Measurements from ENCODE around the gene ABLIM1. TPM values are rescaled to one million over a fixed set of nuclear protein-coding genes. Genes with fewer than 3 reads are reported as not detected.

The ABLIM1 gene
- total and polyA plus RNA-seq, 2 experiments from 2014 or later: 21.9 to 45.1 TPM

DNA sequence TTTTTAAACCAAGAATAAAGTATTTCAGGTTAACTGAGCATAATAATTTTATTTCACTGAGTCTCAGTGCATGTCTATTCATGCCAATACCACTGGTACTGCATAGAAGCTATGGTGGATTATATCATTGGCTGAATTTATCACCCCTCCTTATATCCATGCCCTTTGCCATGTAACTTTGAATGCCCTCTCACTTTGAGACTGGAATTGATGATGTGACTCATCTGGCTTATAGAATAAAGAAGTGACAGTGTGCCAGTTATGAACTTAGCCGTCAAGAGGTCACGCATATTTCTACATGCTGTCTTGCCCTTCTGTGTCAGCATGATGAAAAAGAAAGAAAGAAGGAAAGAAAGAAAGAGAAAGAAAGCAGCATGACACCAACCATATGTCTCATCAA, 20.7 kb upstream of the ABLIM1 start:
- Histone ChIP-seq H2AFZ (no peak overlapping the region), H3K9me2 (ENCODE audit: insufficient read depth) (0 out of 2 replicates have a peak, but pooled peaks cover 3% of the 10 kb centered on the region), H3K27ac (ENCODE audit: low read depth) (no peak overlapping the region), H3K36me3 (ENCODE audit: insufficient read depth) (no peaks in the 10 kb centered on the region), H3K27me3 (ENCODE audit: insufficient read depth) (no peaks in the 10 kb centered on the region), H3F3A (replicated peaks; ENCODE audit: low read depth) (no peaks in the 10 kb centered on the region), H3K4me3 (no peak overlapping the region), H3K4me1 (ENCODE audit: insufficient read depth) (no peaks in the 10 kb centered on the region), H3K79me2 (replicated peaks; ENCODE audit: insufficient read depth) (no peaks in the 10 kb centered on the region), H3K4me2 (no peak overlapping the region), H4K20me1 (replicated peaks; ENCODE audit: insufficient read depth) (no peaks in the 10 kb centered on the region)
- Mint-ChIP-seq H3K27me3 (ENCODE audit: insufficient read depth, low read depth, poor library complexity) (no peaks in the 10 kb centered on the region), H3K4me3 (no peak overlapping the region), H3K9me3 (no peaks in the 10 kb centered on the region), H3K36me3 (ENCODE audit: low read depth) (no peaks in the 10 kb centered on the region), H3K27ac (no peak overlapping the region), H3K4me1 (peaks cover 9% of the 10 kb centered on the region)
- no peak for ATAC-seq
- no peak for DNase-seq (ENCODE audit: low spot score)
- no peak for TF ChIP-seq EZH2 (IDR thresholded peaks at IDR 0.05; ENCODE audit: low read depth, unreplicated experiment)
- TF ChIP-seq ZNF331 (CRISPR knock-in tag; IDR thresholded peaks at IDR 0.05; ENCODE audit: low read depth): no peak
- TF ChIP-seq JUNB (IDR thresholded peaks at IDR 0.05; ENCODE audit: unreplicated experiment): no peak
- TF ChIP-seq, protein P1, sequence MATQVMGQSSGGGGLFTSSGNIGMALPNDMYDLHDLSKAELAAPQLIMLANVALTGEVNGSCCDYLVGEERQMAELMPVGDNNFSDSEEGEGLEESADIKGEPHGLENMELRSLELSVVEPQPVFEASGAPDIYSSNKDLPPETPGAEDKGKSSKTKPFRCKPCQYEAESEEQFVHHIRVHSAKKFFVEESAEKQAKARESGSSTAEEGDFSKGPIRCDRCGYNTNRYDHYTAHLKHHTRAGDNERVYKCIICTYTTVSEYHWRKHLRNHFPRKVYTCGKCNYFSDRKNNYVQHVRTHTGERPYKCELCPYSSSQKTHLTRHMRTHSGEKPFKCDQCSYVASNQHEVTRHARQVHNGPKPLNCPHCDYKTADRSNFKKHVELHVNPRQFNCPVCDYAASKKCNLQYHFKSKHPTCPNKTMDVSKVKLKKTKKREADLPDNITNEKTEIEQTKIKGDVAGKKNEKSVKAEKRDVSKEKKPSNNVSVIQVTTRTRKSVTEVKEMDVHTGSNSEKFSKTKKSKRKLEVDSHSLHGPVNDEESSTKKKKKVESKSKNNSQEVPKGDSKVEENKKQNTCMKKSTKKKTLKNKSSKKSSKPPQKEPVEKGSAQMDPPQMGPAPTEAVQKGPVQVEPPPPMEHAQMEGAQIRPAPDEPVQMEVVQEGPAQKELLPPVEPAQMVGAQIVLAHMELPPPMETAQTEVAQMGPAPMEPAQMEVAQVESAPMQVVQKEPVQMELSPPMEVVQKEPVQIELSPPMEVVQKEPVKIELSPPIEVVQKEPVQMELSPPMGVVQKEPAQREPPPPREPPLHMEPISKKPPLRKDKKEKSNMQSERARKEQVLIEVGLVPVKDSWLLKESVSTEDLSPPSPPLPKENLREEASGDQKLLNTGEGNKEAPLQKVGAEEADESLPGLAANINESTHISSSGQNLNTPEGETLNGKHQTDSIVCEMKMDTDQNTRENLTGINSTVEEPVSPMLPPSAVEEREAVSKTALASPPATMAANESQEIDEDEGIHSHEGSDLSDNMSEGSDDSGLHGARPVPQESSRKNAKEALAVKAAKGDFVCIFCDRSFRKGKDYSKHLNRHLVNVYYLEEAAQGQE (IDR thresholded peaks at IDR 0.05; ENCODE audit: unreplicated experiment): no peak
- TF ChIP-seq ZNF114 (CRISPR knock-in tag; IDR thresholded peaks at IDR 0.05): no peak

DNA sequence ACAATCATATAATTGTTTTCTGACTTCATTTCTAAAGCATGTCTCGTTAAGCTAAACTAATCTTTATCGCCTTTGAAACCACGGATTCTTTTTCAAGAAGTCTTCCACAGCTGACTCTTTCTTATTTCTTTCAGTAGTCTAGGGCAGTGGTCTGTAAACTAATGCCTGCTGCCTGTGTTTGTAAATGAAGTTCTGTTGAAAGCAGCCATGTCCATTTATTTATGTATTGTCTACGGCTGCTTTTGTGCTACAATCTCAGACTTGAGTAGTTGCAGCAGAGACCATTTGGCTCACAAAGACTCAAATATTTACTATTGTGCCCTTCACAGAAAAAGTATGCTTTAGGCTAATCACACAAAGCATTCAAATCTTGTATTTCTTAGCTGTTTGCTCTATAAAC, 20.3 kb upstream of the ABLIM1 start:
- Histone ChIP-seq H3K4me2 (no peak overlapping the region), H3K27ac (ENCODE audit: low read depth) (no peak overlapping the region), H3K27me3 (ENCODE audit: insufficient read depth) (no peaks in the 10 kb centered on the region), H3K36me3 (ENCODE audit: insufficient read depth) (no peaks in the 10 kb centered on the region), H4K20me1 (replicated peaks; ENCODE audit: insufficient read depth) (no peaks in the 10 kb centered on the region), H3K4me1 (ENCODE audit: insufficient read depth) (no peaks in the 10 kb centered on the region), H3K9me2 (ENCODE audit: insufficient read depth) (0 out of 2 replicates have a peak, but pooled peaks cover 3% of the 10 kb centered on the region), H3F3A (replicated peaks; ENCODE audit: low read depth) (no peaks in the 10 kb centered on the region), H2AFZ (no peak overlapping the region), H3K79me2 (replicated peaks; ENCODE audit: insufficient read depth) (no peaks in the 10 kb centered on the region), H3K4me3 (no peak overlapping the region)
- no peaks in the 10 kb centered on the region for H3K9me3 Mint-ChIP-seq
- DNase-seq (ENCODE audit: low spot score): no peak
- peaks cover 8% of the 10 kb centered on the region for H3K4me1 Mint-ChIP-seq
- H3K36me3 Mint-ChIP-seq (ENCODE audit: low read depth): no peaks in the 10 kb centered on the region
- ATAC-seq: no peak
- no peak overlapping the region for H3K4me3 Mint-ChIP-seq
- peaks cover under 1% of the 10 kb centered on the region for H3K27me3 Mint-ChIP-seq (ENCODE audit: insufficient read depth, low read depth, poor library complexity)
- H3K27ac Mint-ChIP-seq: no peak overlapping the region
- TF ChIP-seq JUNB (IDR thresholded peaks at IDR 0.05; ENCODE audit: unreplicated experiment) (no peak), ZNF114 (CRISPR knock-in tag; IDR thresholded peaks at IDR 0.05) (no peak)
- TF ChIP-seq, protein P1 (IDR thresholded peaks at IDR 0.05; ENCODE audit: unreplicated experiment): no peak
- TF ChIP-seq, protein P2, sequence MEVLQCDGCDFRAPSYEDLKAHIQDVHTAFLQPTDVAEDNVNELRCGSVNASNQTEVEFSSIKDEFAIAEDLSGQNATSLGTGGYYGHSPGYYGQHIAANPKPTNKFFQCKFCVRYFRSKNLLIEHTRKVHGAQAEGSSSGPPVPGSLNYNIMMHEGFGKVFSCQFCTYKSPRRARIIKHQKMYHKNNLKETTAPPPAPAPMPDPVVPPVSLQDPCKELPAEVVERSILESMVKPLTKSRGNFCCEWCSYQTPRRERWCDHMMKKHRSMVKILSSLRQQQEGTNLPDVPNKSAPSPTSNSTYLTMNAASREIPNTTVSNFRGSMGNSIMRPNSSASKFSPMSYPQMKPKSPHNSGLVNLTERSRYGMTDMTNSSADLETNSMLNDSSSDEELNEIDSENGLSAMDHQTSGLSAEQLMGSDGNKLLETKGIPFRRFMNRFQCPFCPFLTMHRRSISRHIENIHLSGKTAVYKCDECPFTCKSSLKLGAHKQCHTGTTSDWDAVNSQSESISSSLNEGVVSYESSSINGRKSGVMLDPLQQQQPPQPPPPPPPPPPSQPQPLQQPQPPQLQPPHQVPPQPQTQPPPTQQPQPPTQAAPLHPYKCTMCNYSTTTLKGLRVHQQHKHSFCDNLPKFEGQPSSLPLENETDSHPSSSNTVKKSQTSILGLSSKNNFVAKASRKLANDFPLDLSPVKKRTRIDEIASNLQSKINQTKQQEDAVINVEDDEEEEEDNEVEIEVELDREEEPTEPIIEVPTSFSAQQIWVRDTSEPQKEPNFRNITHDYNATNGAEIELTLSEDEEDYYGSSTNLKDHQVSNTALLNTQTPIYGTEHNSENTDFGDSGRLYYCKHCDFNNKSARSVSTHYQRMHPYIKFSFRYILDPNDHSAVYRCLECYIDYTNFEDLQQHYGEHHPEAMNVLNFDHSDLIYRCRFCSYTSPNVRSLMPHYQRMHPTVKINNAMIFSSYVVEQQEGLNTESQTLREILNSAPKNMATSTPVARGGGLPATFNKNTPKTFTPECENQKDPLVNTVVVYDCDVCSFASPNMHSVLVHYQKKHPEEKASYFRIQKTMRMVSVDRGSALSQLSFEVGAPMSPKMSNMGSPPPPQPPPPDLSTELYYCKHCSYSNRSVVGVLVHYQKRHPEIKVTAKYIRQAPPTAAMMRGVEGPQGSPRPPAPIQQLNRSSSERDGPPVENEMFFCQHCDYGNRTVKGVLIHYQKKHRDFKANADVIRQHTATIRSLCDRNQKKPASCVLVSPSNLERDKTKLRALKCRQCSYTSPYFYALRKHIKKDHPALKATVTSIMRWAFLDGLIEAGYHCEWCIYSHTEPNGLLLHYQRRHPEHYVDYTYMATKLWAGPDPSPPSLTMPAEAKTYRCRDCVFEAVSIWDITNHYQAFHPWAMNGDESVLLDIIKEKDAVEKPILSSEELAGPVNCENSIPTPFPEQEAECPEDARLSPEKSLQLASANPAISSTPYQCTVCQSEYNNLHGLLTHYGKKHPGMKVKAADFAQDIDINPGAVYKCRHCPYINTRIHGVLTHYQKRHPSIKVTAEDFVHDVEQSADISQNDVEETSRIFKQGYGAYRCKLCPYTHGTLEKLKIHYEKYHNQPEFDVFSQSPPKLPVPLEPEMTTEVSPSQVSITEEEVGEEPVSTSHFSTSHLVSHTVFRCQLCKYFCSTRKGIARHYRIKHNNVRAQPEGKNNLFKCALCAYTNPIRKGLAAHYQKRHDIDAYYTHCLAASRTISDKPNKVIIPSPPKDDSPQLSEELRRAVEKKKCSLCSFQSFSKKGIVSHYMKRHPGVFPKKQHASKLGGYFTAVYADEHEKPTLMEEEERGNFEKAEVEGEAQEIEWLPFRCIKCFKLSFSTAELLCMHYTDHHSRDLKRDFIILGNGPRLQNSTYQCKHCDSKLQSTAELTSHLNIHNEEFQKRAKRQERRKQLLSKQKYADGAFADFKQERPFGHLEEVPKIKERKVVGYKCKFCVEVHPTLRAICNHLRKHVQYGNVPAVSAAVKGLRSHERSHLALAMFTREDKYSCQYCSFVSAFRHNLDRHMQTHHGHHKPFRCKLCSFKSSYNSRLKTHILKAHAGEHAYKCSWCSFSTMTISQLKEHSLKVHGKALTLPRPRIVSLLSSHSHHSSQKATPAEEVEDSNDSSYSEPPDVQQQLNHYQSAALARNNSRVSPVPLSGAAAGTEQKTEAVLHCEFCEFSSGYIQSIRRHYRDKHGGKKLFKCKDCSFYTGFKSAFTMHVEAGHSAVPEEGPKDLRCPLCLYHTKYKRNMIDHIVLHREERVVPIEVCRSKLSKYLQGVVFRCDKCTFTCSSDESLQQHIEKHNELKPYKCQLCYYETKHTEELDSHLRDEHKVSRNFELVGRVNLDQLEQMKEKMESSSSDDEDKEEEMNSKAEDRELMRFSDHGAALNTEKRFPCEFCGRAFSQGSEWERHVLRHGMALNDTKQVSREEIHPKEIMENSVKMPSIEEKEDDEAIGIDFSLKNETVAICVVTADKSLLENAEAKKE (CRISPR knock-in tag; IDR thresholded peaks at IDR 0.05): no peak
